Posterior cingulate gyrus (tissue), 11 donors: ENCODE results near the gene NUDT12.

Experiments
- DNase-seq, 10 donors: peaks; one replicate each; pipeline versions ENCODE4 v3.0.0 to v3.0.0-alpha.2; 2020 to 2021; ENCODE audit warnings: mixed read lengths in 3 of 10
- intact Hi-C: fragments of 100-400 bp; cut with DNase I; formaldehyde crosslinking; loops from one replicate; pipeline ENCODE4 v1.15.1; 2023

The NUDT12 gene

DNA sequence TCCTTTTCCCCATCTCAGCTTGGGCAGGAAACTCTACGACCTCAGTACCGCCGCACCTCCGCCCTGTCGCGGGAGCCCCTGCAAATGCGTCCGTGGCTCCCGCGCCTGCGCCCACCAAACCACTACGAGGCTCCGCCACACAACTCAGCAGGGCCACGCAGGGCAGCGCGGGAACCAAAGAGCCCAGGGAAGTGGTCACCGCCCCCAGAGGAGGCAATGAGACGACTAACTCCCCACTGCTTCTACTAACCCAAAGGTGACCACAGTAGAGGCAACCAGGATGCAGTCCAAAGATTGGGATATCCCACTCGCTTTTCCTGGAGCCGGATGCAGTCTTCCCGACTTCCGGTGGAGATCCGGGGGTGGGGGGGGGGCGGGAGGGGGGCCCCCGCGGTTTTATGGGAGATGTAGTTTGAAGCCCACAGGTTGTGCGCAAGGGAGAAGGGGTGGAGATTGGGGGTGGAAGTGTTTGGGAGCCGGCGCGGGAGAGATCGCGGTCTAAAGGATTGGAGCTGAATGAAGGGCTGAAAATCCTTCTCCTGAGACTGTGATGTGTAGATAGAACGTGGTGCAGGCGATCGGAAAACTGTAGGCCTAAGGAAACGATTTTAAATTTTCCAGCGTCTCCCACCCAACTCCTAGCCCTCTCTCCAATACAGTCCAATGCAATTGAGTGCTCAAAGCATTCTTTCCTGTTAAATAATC lies at the start of gene NUDT12:
TSS of gene NUDT12 (minus strand) at position 337 of the 705 bp plus-strand sequence. CDS start 2,541 bp downstream, outside the sequence.
- DNase-seq, result peak; percentile 55 to 96 (median 72)
- intact Hi-C loops, result no loop called here

DNA sequence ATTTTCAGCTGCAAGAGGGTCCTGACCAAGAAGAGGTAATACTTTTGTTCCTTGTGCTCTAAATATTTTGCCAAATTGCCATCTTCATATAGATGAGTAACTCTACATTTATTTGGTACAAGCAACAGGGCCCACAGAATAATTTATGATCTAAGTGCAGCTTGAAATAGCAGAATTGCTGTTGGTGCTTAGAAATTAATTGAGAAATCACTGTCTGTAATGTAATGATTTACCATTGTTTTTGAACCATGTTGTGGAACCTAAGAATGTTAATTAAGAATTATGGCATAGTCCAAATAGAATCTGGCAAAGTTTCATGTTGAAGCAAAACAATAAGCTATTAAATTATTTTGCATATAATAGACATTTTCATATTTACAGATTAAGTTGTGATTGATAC lies 44.8 kb upstream of the NUDT12 start:
- no peak for DNase-seq
- intact Hi-C loops, result no loop called here

DNA sequence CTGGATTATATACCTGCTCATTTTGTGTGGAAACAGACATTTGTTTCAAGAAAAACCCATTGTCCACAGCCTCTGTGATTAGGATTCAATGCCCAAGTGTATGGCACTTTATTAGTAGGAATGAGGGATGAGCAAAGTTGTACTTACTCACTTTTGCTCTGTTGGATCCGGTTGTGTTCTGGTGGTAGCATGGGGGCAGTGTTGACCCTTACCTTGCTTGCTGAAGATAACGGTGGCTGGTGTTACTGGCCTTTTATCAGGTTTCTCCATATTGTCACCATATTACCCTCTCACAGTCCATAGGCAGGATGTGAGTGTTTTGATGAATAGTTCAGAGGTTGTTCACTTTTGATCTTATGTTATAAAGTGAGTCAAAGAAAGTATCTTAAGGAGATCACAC lies 42.7 kb upstream of the NUDT12 start:
- DNase-seq, result no peak

GRCh38 chr5:103602438-103602837 lies 39.8 kb upstream of the NUDT12 start:
- intact Hi-C loops, result no loop called here
- no peak for DNase-seq

More for the DNA sequence above, 42.7 kb upstream of the NUDT12 start:
- intact Hi-C loops, result no loop called here

GRCh38 chr5:103601314-103601713 lies 38.7 kb upstream of the NUDT12 start:
- intact Hi-C loops, result no loop called here

GRCh38 chr5:103600086-103600485 lies 37.5 kb upstream of the NUDT12 start:
- intact Hi-C loops, result no loop called here

More at GRCh38 chr5:103601314-103601713, 38.7 kb upstream of the NUDT12 start:
- DNase-seq, result no peak

GRCh38 chr5:103598997-103599566 lies 36.5 kb upstream of the NUDT12 start:
- no peak for DNase-seq
- intact Hi-C loops, result no loop called here

More at GRCh38 chr5:103600086-103600485, 37.5 kb upstream of the NUDT12 start:
- DNase-seq, result no peak

DNA sequence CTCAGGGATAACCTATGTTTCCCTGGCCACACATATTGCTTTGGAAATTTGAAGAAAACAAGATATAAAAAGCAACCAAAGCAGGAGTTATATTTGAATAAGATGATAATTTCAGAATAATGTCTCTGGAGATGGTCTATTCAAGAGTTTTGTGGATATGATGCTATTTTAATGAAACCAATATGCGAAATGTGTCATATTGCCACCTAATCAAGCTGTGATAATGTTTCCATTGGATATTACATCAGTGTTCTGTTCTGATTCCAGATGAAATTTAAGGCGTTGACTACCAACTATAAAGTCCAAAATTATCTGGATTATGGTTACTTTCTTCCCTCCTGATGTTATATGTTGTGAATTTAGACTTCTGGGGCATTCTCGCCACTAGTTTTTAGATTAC lies 27.6 kb upstream of the NUDT12 start:
- no peak for DNase-seq
- intact Hi-C loops, result no loop called here

GRCh38 chr5:103589776-103590175 lies 27.2 kb upstream of the NUDT12 start:
- intact Hi-C loops, result loop anchor here (5.0 kb wide), 1 partner anchor 218 kb away; no protein-coding TSS in a partner anchor
- DNase-seq, result no peak

GRCh38 chr5:103589357-103589756 lies 26.8 kb upstream of the NUDT12 start:
- intact Hi-C loops, result loop anchor here (5.0 kb wide), 1 partner anchor 218 kb away; no protein-coding TSS in a partner anchor
- DNase-seq, result no peak

DNA sequence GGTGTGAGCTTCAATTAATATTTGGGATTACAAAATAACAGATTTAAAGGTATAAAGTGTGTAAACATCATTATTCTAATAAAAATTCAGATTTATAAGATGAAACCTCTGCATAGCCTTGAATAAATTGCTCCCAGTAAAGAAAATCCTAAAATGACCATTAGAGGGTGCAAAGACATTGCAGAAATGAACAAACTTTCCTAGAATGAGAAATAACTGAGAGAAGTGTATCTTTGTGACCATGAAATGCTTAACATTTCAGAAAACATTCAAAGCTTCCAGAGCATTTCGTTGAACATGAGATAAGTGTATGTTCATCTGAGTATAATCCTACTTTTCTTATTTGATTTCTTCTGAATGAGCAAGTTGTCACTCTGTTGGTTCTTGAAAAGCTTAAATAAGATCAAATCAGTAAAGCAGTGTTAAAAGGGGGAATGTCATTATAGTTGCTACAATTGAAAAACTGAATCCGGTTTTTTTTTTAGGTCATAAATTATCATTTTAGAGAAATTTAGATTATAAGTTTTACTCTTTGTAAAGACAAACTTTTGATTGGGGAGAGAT lies 24.7 kb upstream of the NUDT12 start:
- intact Hi-C loops, result loop anchor here (5.0 kb wide), 1 partner anchor 220 kb away; no protein-coding TSS in a partner anchor
- no peak for DNase-seq

- intact Hi-C loops, result loop anchor here (1.0 kb wide), 1 partner anchor 597 kb away; no protein-coding TSS in a partner anchor
- DNase-seq, result peak in 4 of 10 donors; percentile 32 to 49 (median 38)
Measured at GRCh38 chr5:103582364-103582763, 19.8 kb upstream of the NUDT12 start.

DNA sequence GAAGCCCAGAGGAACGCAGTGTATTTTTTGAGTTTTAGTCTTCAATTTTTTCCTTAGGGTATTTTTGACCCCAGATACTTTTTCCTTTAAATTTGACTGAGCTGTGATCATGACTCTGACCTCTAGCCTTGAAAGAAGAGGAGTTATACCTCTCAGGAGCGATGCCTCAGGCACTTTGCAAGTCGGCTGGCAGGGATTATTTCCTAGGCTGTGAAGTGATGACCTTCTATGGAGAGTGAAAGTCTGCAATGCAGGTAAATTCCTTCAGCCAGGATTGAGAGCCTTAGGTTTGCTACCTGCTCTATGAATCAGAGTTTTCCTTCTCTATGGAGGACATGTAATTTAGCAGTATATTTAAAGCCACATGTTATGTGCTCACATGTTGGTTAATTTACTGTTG lies 10.8 kb upstream of the NUDT12 start:
- intact Hi-C loops, result no loop called here
- DNase-seq, result no peak

DNA sequence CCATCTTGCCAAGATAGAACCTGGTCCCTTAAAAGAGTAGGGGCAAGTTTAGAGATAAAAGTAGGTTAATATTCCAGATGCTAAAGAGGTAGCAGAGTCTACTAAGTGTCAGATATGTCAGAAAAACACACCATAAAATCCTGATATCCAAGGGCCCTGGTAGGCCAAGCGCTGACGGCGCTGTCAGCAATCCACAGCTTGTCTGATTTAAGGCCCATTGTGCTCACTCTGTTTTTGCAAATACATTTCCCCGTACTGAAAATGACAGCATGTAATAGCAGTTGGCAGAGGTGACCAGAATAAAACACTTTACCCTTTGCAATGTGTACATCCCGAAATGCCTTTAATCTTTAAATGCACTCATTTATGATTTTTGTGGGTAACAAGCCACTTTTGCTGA lies 9.9 kb upstream of the NUDT12 start:
- intact Hi-C loops, result no loop called here
- peak in 1 of 10 donors; percentile 16 for DNase-seq

GRCh38 chr5:103571730-103572129 lies 9.1 kb upstream of the NUDT12 start:
- intact Hi-C loops, result no loop called here
- peak in 2 of 10 donors; percentile 52 to 64 for DNase-seq

DNA sequence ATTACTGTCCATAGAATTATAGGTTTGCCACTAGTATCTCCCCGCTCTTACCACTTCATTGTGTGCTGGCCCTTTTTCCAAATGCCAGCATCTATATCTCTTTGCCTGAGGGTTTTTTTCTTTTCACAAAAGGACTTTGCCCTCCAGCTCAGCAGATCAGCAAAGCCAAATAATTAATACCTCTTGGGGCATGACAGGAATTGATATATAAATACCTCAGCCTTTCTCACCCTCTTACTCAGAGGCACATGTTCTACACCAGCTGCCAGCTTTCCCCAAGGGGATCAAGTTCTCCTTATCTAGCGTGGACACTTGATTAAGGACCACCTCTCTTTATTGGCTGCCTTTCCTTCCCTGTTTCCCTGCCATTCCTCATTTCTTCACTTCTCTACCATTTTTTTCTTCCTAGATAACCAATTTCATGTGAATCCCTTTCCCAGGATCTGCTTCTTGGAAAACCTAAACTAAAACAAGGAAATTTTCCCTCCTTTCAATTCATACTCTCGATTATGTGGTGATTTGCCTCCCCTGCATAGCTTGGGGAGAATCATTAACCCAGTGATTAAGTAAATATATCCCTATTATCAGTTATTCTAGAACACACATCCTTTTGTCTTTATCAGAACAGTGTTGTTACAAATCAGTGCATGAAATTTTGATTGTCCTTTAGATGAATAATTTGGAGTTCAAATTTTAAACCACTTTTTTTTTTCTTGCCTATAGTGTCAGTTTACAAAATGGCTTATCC lies 6.9 kb upstream of the NUDT12 start:
- intact Hi-C loops, result no loop called here

DNA sequence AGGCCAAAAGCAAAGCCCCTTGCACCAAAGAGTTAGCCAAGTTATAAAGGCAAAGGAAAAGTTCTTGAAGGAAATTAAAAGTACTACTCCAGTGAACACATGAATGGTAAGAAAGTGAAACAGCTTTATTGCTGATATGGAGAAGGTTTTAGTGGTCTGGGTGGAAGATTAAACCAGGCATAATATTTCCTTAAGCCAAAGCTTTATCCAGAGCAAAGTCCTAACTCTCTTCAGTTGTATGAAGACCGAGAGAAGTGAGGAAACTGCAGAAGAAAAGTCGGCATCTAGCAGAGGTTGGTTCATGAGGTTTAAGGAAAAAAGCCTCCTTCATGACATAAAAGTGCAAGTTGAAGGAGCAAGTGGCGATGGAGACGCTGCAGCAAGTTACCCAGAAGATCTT lies 3.1 kb upstream of the NUDT12 start:
- no peak for DNase-seq
- intact Hi-C loops, result no loop called here

More for the DNA sequence above, 6.9 kb upstream of the NUDT12 start:
- no peak for DNase-seq

- DNase-seq, result peak in 4 of 10 donors; percentile 16 to 48 (median 20)
- intact Hi-C loops, result no loop called here
Measured at GRCh38 chr5:103561685-103562452, 720 bp downstream of the NUDT12 start.

GRCh38 chr5:103560826-103561225 lies 1.8 kb downstream of the NUDT12 start:
- intact Hi-C loops, result no loop called here
- DNase-seq, result no peak

DNA sequence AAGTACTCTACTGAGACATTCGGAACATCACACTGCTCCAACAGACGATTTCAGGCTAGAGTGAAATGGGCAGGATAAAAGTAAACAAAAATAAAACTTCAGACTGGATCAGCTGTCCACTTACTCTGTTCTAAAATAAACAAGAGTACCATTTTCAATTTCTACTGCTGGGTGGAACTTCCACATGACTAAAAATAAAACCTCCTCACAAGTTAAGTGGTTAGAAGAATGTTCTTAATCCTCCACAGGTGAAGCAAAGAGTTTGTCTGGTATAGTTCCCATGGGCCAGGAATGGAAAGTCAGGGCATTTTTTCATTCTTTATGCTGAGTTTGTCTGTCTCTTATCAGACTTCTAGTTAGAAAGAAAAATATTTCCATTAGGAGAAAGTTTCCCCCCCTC lies 15.7 kb downstream of the NUDT12 start:
- DNase-seq, result no peak
- intact Hi-C loops, result no loop called here
